ENCODE results near the gene ARHGAP22. TPM values are rescaled to one million over a fixed set of nuclear protein-coding genes. Genes with fewer than 3 reads are reported as not detected.

The ARHGAP22 gene
- total RNA-seq, 1 donor from 2014 or later: 6.2 TPM

GRCh38 chr10:48640326-48640725, 35.5 kb upstream of the ARHGAP22 start:
- H3K27me3 ChIP-seq (ENCODE audit: insufficient read depth, low read length): no peaks in the 10 kb centered on the region
- H3K36me3 ChIP-seq (ENCODE audit: insufficient read depth, low read length): no peaks in the 10 kb centered on the region
- H3K4me1 ChIP-seq (ENCODE audit: insufficient read depth, low read length): no peaks in the 10 kb centered on the region
- H3K9me3 Mint-ChIP-seq (ENCODE audit: unreplicated experiment): peaks cover 12% of the 10 kb centered on the region
- H3K4me3 Mint-ChIP-seq (ENCODE audit: unreplicated experiment): no peak overlapping the region
- no peak for DNase-seq (ENCODE audit: low read depth)
- H4K20me1 ChIP-seq (ENCODE audit: insufficient read depth, low read length): no peaks in the 10 kb centered on the region
- no peak overlapping the region for H3K4me3 ChIP-seq (ENCODE audit: insufficient read depth, low read depth, low read length)
- no peak overlapping the region for H3K9ac ChIP-seq (ENCODE audit: low read length)
- no peak overlapping the region for H3K27ac ChIP-seq (ENCODE audit: low read depth, low read length)
- H3K4me2 ChIP-seq (ENCODE audit: low read length): no peak overlapping the region
- H3K36me3 Mint-ChIP-seq (ENCODE audit: low read depth, unreplicated experiment): no peaks in the 10 kb centered on the region
- no peaks in the 10 kb centered on the region for H3K79me2 ChIP-seq (ENCODE audit: insufficient read depth, low read length)
- FAIRE-seq: no peak
- H3K27me3 Mint-ChIP-seq (ENCODE audit: low read depth, unreplicated experiment): peaks cover 22% of the 10 kb centered on the region
- no peaks in the 10 kb centered on the region for H3K9me3 ChIP-seq (ENCODE audit: insufficient read depth, low read depth, low read length)
- H3K27ac Mint-ChIP-seq (ENCODE audit: unreplicated experiment): no peak overlapping the region
- H3K4me1 Mint-ChIP-seq (ENCODE audit: low read depth, unreplicated experiment): no peaks in the 10 kb centered on the region
- no peak overlapping the region for H2AFZ ChIP-seq (ENCODE audit: low read depth, low read length)
- TF ChIP-seq EZH2 (IDR thresholded peaks at IDR 0.05; ENCODE audit: insufficient read depth, low read length): no peak
- TF ChIP-seq CTCF (IDR thresholded peaks at IDR 0.05; ENCODE audit: insufficient read depth, low read depth, low read length): no peak

GRCh38 chr10:48639632-48640031, 34.8 kb upstream of the ARHGAP22 start:
- Histone ChIP-seq H3K4me3 (ENCODE audit: insufficient read depth, low read depth, low read length) (no peak overlapping the region), H3K9me3 (ENCODE audit: insufficient read depth, low read depth, low read length) (no peaks in the 10 kb centered on the region), H3K27me3 (ENCODE audit: insufficient read depth, low read length) (no peaks in the 10 kb centered on the region), H2AFZ (ENCODE audit: low read depth, low read length) (no peak overlapping the region), H3K4me1 (ENCODE audit: insufficient read depth, low read length) (no peaks in the 10 kb centered on the region), H3K4me2 (ENCODE audit: low read length) (no peak overlapping the region), H3K27ac (ENCODE audit: low read depth, low read length) (no peak overlapping the region), H3K79me2 (ENCODE audit: insufficient read depth, low read length) (no peaks in the 10 kb centered on the region), H4K20me1 (ENCODE audit: insufficient read depth, low read length) (no peaks in the 10 kb centered on the region), H3K36me3 (ENCODE audit: insufficient read depth, low read length) (no peaks in the 10 kb centered on the region), H3K9ac (ENCODE audit: low read length) (no peak overlapping the region)
- peaks cover 12% of the 10 kb centered on the region for H3K9me3 Mint-ChIP-seq (ENCODE audit: unreplicated experiment)
- DNase-seq (ENCODE audit: low read depth) (no peak), FAIRE-seq (no peak)
- peaks cover 23% of the 10 kb centered on the region for H3K27me3 Mint-ChIP-seq (ENCODE audit: low read depth, unreplicated experiment)
- no peaks in the 10 kb centered on the region for H3K36me3 Mint-ChIP-seq (ENCODE audit: low read depth, unreplicated experiment)
- H3K27ac Mint-ChIP-seq (ENCODE audit: unreplicated experiment): no peak overlapping the region
- TF ChIP-seq CTCF (IDR thresholded peaks at IDR 0.05; ENCODE audit: insufficient read depth, low read depth, low read length): no peak
- TF ChIP-seq EZH2 (IDR thresholded peaks at IDR 0.05; ENCODE audit: insufficient read depth, low read length): no peak
- no peak overlapping the region for H3K4me3 Mint-ChIP-seq (ENCODE audit: unreplicated experiment)
- peaks cover 1% of the 10 kb centered on the region for H3K4me1 Mint-ChIP-seq (ENCODE audit: low read depth, unreplicated experiment)

GRCh38 chr10:48638739-48639527, 34.1 kb upstream of the ARHGAP22 start:
- Histone ChIP-seq H3K36me3 (ENCODE audit: insufficient read depth, low read length) (no peaks in the 10 kb centered on the region), H3K4me2 (ENCODE audit: low read length) (no peak overlapping the region), H3K9ac (ENCODE audit: low read length) (no peak overlapping the region), H3K4me3 (ENCODE audit: insufficient read depth, low read depth, low read length) (no peak overlapping the region), H3K9me3 (ENCODE audit: insufficient read depth, low read depth, low read length) (no peaks in the 10 kb centered on the region), H4K20me1 (ENCODE audit: insufficient read depth, low read length) (no peaks in the 10 kb centered on the region), H3K27me3 (ENCODE audit: insufficient read depth, low read length) (no peaks in the 10 kb centered on the region), H3K4me1 (ENCODE audit: insufficient read depth, low read length) (peaks cover 4% of the 10 kb centered on the region), H2AFZ (ENCODE audit: low read depth, low read length) (no peak overlapping the region), H3K79me2 (ENCODE audit: insufficient read depth, low read length) (no peaks in the 10 kb centered on the region), H3K27ac (ENCODE audit: low read depth, low read length) (no peak overlapping the region)
- FAIRE-seq (no peak), DNase-seq (ENCODE audit: low read depth) (no peak)
- no peak for TF ChIP-seq EZH2 (IDR thresholded peaks at IDR 0.05; ENCODE audit: insufficient read depth, low read length)
- TF ChIP-seq CTCF (IDR thresholded peaks at IDR 0.05; ENCODE audit: insufficient read depth, low read depth, low read length): no peak
- peaks cover 4% of the 10 kb centered on the region for H3K4me1 Mint-ChIP-seq (ENCODE audit: low read depth, unreplicated experiment)
- H3K9me3 Mint-ChIP-seq (ENCODE audit: unreplicated experiment): peaks cover 12% of the 10 kb centered on the region
- no peak overlapping the region for H3K27ac Mint-ChIP-seq (ENCODE audit: unreplicated experiment)
- H3K27me3 Mint-ChIP-seq (ENCODE audit: low read depth, unreplicated experiment): peaks cover 25% of the 10 kb centered on the region
- no peaks in the 10 kb centered on the region for H3K36me3 Mint-ChIP-seq (ENCODE audit: low read depth, unreplicated experiment)
- H3K4me3 Mint-ChIP-seq (ENCODE audit: unreplicated experiment): no peak overlapping the region

All from astrocyte (in vitro differentiated cells and primary cell).